Brain microvascular endothelial cell (primary cell): ENCODE data around the gene DDX54.

Experiments used
- DNase-seq: peaks from one replicate; pipeline ENCODE4 v3.0.0-alpha.2; 2020
- H3K27ac ChIP-seq: fragments of 250-450 bp; sonication (Bioruptor Pico); 2 replicates; pipeline ENCODE4 v1.5.1; 2020; ENCODE audit warnings: mild to moderate bottlenecking, moderate library complexity
- H3K27me3 ChIP-seq: fragments of 250-450 bp; sonication (Bioruptor Pico); replicated peaks from 2 replicates; pipeline ENCODE4 v1.5.1; 2020; ENCODE audit warnings: mild to moderate bottlenecking
- H3K36me3 ChIP-seq: fragments of 250-450 bp; sonication (Bioruptor Pico); replicated peaks from 2 replicates; pipeline ENCODE4 v1.5.1; 2020; ENCODE audit warnings: mild to moderate bottlenecking
- H3K4me3 ChIP-seq: 2 replicates; pipeline ENCODE4 v1.5.1; 2011; ENCODE audit warnings: low read depth, mild to moderate bottlenecking, control low read depth, low read length, moderate library complexity
- in situ Hi-C: cut with HindIII; loops from 2 replicates; pipeline ENCODE4 v1.10.0; 2017; ENCODE audit warnings: low sequenced_read_pairs, low pct_ligation_motif_present
- TF ChIP-seq, protein P1 (sequence below): IDR thresholded peaks from 2 replicates; pipeline ENCODE4 v1.5.1; 2011; ENCODE audit warnings: low read depth, mild to moderate bottlenecking, moderate library complexity, low read length, control low read depth, inconsistent platforms; ENCODE audit errors: missing control alignments

The DDX54 gene

DNA sequence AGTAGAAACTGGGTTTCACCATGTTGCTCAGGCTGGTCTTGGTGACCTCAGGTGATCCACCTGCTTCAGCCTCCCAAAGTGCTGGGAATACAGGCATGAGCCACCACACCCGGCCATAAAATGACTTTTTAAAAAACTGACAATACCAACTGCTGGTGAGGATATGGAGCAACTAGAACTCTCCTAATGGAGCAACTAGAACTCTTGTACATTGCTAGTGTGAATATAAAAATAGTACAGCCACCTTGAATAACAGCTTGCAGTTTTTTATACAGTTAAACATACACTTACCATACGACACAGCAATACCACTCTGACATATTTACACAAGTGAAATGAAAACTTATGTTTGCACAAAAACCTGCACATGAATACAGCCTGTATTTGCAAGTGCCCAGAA is 38.3 kb downstream of the DDX54 start:
- no peak overlapping the region for H3K4me3 ChIP-seq
- no peaks in the 10 kb centered on the region for H3K36me3 ChIP-seq
- in situ Hi-C loops: no loop called here
- H3K27ac ChIP-seq: no peak overlapping the region
- no peak for DNase-seq
- TF ChIP-seq, protein P1, sequence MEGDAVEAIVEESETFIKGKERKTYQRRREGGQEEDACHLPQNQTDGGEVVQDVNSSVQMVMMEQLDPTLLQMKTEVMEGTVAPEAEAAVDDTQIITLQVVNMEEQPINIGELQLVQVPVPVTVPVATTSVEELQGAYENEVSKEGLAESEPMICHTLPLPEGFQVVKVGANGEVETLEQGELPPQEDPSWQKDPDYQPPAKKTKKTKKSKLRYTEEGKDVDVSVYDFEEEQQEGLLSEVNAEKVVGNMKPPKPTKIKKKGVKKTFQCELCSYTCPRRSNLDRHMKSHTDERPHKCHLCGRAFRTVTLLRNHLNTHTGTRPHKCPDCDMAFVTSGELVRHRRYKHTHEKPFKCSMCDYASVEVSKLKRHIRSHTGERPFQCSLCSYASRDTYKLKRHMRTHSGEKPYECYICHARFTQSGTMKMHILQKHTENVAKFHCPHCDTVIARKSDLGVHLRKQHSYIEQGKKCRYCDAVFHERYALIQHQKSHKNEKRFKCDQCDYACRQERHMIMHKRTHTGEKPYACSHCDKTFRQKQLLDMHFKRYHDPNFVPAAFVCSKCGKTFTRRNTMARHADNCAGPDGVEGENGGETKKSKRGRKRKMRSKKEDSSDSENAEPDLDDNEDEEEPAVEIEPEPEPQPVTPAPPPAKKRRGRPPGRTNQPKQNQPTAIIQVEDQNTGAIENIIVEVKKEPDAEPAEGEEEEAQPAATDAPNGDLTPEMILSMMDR: no peak
- no peaks in the 10 kb centered on the region for H3K27me3 ChIP-seq

DNA sequence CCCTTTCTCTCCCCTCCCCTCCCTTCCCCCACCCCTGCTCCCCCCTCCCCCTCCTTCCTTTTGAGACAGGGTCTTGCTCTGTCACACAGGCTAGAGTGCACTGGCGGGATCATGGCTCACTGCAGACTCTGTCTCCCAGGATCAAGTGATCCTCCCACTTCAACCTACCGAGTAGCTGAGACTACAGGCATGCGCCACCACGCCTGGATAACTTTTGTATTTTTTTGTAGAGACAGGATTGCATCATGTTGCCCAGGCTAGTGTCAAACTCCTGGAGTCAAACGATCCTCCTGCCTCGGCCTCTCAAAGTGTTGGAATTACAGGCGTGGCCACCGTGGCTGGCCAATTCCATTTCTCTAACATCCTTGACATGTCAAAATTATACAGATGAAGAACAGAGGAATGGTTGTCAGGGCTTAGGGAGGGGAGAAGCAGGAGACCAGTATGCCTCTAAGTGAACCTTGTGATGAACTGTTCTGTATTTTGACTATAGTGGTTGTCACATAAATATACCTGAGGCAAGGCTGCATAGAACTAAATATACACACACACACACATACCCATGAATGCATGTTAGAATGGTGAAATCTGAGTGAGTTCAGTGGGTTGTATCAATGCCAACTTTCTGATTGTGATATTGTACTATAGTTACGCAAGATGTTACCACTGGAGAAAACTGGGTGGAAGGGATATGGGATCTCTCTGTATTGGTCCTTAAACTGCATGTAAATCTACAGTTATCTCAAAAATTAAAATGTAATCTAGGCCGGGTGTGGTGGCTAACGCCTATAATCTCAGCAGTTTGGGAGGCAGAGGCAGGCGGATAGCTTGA is 39.3 kb downstream of the DDX54 start:
- in situ Hi-C loops: no loop called here
- TF ChIP-seq, protein P1: no peak
- no peak overlapping the region for H3K4me3 ChIP-seq
- no peak overlapping the region for H3K27ac ChIP-seq
- no peaks in the 10 kb centered on the region for H3K27me3 ChIP-seq
- no peak for DNase-seq
- H3K36me3 ChIP-seq: no peaks in the 10 kb centered on the region

DNA sequence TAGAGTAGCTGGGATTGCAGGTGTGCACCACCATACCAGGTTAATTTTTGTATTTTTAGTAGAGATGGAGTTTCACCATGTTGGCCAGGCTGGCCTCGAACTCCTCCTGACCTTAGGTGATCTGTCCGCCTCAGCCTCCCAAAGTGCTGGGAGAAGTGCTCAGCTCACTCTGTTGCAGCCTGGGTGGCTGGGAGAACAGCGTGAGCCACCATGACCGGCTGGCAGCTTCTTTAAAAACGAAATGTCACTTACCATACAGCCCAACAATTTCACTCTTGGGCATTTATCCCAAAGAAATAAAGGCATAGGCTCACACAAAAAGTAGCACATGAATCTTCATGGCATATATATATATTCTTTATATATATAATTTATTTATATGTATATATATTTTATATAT is 40.5 kb downstream of the DDX54 start:
- TF ChIP-seq, protein P1: no peak
- Histone ChIP-seq H3K27ac (no peak overlapping the region), H3K36me3 (no peaks in the 10 kb centered on the region), H3K4me3 (no peak overlapping the region), H3K27me3 (no peaks in the 10 kb centered on the region)
- DNase-seq: no peak
- in situ Hi-C loops: no loop called here

DNA sequence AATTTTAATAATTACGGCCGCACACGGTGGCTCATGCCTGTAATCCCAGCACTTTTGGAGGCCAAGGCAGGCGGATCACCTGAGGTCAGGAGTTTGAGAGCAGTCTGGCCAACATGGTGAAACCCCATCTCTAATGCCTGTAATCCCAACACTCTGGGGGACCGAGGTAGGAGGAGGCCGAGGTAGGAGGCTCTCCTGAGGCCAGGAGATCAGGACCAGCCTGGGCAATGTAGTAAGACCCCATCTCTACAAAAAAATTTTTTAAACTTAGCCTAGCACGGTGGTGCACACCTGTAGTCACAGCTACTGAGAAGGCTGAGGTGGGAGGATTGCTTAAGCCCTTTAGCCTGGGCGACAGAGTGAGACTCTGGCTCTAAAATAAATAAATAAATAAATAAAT is 41.3 kb downstream of the DDX54 start:
- TF ChIP-seq, protein P1: no peak
- H3K27ac ChIP-seq: no peak overlapping the region
- in situ Hi-C loops: no loop called here
- H3K36me3 ChIP-seq: no peaks in the 10 kb centered on the region
- H3K27me3 ChIP-seq: no peaks in the 10 kb centered on the region
- no peak for DNase-seq
- no peak overlapping the region for H3K4me3 ChIP-seq

DNA sequence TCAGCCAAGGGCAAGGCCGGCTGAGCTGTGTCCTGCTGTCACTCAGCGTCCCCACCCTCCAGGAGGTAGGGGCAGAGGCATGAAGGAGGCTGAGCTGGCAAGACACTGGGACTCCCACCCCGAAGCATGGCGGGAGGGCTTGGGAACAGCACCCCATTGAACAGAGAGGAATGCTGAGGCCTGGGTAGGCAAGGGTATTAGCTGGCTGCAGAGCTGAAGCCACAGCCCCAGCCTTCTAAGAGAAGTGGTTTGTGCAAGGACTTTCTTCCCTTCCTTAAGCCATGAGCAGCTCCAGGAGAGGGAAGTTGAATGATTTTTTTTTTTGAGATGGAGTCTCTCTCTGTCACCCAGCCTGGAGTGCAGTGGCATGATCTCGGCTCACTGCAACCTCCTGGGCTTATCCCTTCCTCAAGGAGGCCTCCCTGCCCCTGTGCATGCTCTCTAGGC is 42.4 kb downstream of the DDX54 start:
- H3K36me3 ChIP-seq: no peaks in the 10 kb centered on the region
- H3K4me3 ChIP-seq: no peak overlapping the region
- no peak for DNase-seq
- no peaks in the 10 kb centered on the region for H3K27me3 ChIP-seq
- TF ChIP-seq, protein P1: no peak
- in situ Hi-C loops: no loop called here
- H3K27ac ChIP-seq: no peak overlapping the region
